K562 (cell line): ENCODE data around the gene CUTA. TPM values are rescaled to one million over a fixed set of nuclear protein-coding genes. Genes with fewer than 3 reads are reported as not detected.

Experiments
- KDM2B ChIP-seq: fragments of 250-450 bp; sonication (Bioruptor Pico); IDR thresholded peaks from 2 replicates; pipeline ENCODE4 v1.8.0; 2021; ENCODE audit warnings: mild to moderate bottlenecking, moderate library complexity
- MECOM ChIP-seq: fragments of 250-450 bp; sonication (Bioruptor Pico); IDR thresholded peaks from 2 replicates; pipeline ENCODE4 v1.8.0; 2022; ENCODE audit warnings: inconsistent platforms
- NBN ChIP-seq: fragments of 450-650 bp; IDR thresholded peaks from 2 replicates; pipeline ENCODE4 v1.6.1; 2016; ENCODE audit warnings: low read depth, mild to moderate bottlenecking
- NR4A1 ChIP-seq, 2 experiments: fragments of 250-450 bp in 1 of 2; fragments of 450-650 bp in 1 of 2; sonication (Bioruptor Pico) in 1 of 2; IDR thresholded peaks; 2 replicates each; pipeline versions ENCODE4 v1.4.0 to v1.6.1; 2016 to 2020; ENCODE audit warnings: mild to moderate bottlenecking in 2 of 2, missing compliant biosample characterization in 1 of 2, missing genetic modification characterization in 1 of 2, moderate library complexity in 1 of 2
- RBM17 ChIP-seq: fragments of 200-400 bp; formaldehyde crosslinking; IDR thresholded peaks from 2 replicates; pipeline ENCODE4 v1.6.1; 2017; ENCODE audit warnings: low read depth, mild to moderate bottlenecking, low read length, borderline replicate concordance
- RUNX1 ChIP-seq: sonication (generic); IDR thresholded peaks from 2 replicates; pipeline ENCODE4 v1.6.1; 2016; ENCODE audit warnings: antibody characterized with exemption, low read depth
- ZC3H11A ChIP-seq: IDR thresholded peaks from 2 replicates; pipeline ENCODE4 v1.6.1; 2012; ENCODE audit warnings: low read depth, low read length, improper control_type of control experiment
- polyA plus RNA-seq, 8 experiments: library from polyadenylated mRNA; depleted of rRNA in 4 of 8; stranded (reverse) in 5 of 8; unstranded in 3 of 8; fragments of >200 nt; fragmentation: Nextera tagmentation in 2 of 8; fragmentation: Illumina TruSeq in 1 of 8; extraction: Ambion mirVana in 2 of 8; extraction: Trizol in 1 of 8; gene quantifications; 2 replicates each; pipeline versions ENCODE4 v1.2.1 to v1.2.3, GENCODE V29; 2011 to 2014; ENCODE audit warnings: inconsistent platforms in 1 of 8, missing spikeins in 1 of 8
- total RNA-seq, 7 experiments: library from RNA; depleted of rRNA in 6 of 7; stranded (reverse); fragments of >200 nt in 6 of 7; fragmentation: Illumina TruSeq in 2 of 7; extraction: Trizol in 2 of 7; gene quantifications; 2 replicates each; pipeline versions ENCODE4 v1.2.1 to v1.2.3, GENCODE V29; 2011 to 2021; ENCODE audit warnings: low replicate concordance in 1 of 7
- TF ChIP-seq, protein P1 (sequence below), 3 experiments: fragments of 200-800 bp in 1 of 3; fragments of 250-450 bp in 1 of 3; fragments of 450-650 bp in 1 of 3; sonication (Bioruptor Pico) in 1 of 3; sonication (Bioruptor generic) in 1 of 3; formaldehyde crosslinking in 1 of 3; IDR thresholded peaks; 2 replicates each; pipeline versions ENCODE4 v1.6.1 to v1.8.0; 2016 to 2022; ENCODE audit warnings: mild to moderate bottlenecking in 2 of 3, missing genetic modification characterization in 2 of 3, missing compliant biosample characterization in 1 of 3, moderate library complexity in 1 of 3
- TF ChIP-seq, protein P2 (sequence below): fragments of 450-650 bp; IDR thresholded peaks from 2 replicates; pipeline ENCODE4 v1.7.1; 2018; ENCODE audit warnings: mild to moderate bottlenecking, low read depth; ENCODE audit not compliant: partially characterized antibody
- TF ChIP-seq, protein P3 (sequence below), 2 experiments: fragments of 150-350 bp in 1 of 2; IDR thresholded peaks; 2 replicates each; pipeline ENCODE4 v1.6.1; 2012 to 2016; ENCODE audit warnings: low read depth in 2 of 2, low read length in 2 of 2, mild to moderate bottlenecking in 1 of 2, moderate library complexity in 1 of 2
- TF ChIP-seq, protein P4 (sequence below): fragments of 450-650 bp; formaldehyde crosslinking; IDR thresholded peaks from 2 replicates; pipeline ENCODE4 v1.4.0; 2020; ENCODE audit warnings: mild to moderate bottlenecking, moderate library complexity

The CUTA gene
- total and polyA plus RNA-seq, 9 of the 15 experiments (the other 6 are each of a cell fraction or from before 2014, with no cell fraction given), result 166 to 682 (median 310) TPM

DNA sequence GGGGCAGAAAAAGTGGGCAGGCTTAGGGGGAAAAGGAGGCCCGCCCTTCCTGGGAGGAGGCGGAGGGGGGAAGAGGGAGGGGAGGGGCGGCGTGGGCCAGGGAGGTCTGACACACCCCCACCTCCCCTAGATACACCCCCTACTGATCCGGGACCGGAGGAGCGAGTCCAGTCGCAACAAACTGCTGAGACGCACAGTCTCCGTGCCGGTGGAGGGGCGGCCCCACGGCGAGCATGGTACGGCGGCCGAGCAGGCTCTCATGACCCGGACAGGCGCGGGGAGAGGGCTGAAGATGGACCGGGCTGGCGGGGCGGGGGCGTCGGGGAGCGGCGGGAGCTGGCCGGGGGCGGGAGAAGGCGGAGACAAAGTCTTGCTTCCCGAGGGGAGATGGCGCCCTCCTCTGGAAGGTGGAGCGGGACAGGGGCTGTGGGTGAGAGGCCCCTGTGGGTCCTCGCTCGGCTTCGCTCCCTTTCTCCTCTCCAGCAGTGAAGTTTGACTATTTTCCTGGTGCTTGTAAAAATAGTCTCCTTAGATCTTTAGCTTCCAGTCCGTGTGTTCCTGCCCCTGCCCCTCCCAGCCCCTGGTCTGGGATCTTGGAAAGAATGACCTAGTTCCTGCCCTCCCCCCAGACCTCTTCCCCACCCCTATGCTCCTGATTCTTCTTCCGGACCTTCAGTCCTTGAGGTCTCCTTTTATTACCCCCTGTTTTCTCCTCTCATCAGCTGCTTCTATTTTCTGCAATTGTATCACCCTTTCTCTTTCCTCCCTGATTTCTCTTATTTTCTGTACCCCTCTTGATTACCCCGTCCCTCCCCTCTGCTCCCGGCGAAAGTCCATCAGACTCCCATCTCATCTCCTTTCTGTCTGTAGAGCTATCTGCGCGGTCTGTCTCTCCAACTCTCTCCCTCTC lies 8.0 kb upstream of the CUTA start (continued):
- no peak for TF ChIP-seq ZC3H11A
- TF ChIP-seq, protein P1, sequence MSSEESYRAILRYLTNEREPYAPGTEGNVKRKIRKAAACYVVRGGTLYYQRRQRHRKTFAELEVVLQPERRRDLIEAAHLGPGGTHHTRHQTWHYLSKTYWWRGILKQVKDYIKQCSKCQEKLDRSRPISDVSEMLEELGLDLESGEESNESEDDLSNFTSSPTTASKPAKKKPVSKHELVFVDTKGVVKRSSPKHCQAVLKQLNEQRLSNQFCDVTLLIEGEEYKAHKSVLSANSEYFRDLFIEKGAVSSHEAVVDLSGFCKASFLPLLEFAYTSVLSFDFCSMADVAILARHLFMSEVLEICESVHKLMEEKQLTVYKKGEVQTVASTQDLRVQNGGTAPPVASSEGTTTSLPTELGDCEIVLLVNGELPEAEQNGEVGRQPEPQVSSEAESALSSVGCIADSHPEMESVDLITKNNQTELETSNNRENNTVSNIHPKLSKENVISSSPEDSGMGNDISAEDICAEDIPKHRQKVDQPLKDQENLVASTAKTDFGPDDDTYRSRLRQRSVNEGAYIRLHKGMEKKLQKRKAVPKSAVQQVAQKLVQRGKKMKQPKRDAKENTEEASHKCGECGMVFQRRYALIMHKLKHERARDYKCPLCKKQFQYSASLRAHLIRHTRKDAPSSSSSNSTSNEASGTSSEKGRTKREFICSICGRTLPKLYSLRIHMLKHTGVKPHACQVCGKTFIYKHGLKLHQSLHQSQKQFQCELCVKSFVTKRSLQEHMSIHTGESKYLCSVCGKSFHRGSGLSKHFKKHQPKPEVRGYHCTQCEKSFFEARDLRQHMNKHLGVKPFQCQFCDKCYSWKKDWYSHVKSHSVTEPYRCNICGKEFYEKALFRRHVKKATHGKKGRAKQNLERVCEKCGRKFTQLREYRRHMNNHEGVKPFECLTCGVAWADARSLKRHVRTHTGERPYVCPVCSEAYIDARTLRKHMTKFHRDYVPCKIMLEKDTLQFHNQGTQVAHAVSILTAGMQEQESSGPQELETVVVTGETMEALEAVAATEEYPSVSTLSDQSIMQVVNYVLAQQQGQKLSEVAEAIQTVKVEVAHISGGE (CRISPR knock-in tag; IDR thresholded peaks at IDR 0.05), result peak in 1 of 3 experiments; percentile 83; a peak in 2 of 6 replicates
- TF ChIP-seq, protein P2, sequence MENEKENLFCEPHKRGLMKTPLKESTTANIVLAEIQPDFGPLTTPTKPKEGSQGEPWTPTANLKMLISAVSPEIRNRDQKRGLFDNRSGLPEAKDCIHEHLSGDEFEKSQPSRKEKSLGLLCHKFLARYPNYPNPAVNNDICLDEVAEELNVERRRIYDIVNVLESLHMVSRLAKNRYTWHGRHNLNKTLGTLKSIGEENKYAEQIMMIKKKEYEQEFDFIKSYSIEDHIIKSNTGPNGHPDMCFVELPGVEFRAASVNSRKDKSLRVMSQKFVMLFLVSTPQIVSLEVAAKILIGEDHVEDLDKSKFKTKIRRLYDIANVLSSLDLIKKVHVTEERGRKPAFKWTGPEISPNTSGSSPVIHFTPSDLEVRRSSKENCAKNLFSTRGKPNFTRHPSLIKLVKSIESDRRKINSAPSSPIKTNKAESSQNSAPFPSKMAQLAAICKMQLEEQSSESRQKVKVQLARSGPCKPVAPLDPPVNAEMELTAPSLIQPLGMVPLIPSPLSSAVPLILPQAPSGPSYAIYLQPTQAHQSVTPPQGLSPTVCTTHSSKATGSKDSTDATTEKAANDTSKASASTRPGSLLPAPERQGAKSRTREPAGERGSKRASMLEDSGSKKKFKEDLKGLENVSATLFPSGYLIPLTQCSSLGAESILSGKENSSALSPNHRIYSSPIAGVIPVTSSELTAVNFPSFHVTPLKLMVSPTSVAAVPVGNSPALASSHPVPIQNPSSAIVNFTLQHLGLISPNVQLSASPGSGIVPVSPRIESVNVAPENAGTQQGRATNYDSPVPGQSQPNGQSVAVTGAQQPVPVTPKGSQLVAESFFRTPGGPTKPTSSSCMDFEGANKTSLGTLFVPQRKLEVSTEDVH, result no peak
- TF ChIP-seq RBM17, result no peak
- TF ChIP-seq, protein P3, sequence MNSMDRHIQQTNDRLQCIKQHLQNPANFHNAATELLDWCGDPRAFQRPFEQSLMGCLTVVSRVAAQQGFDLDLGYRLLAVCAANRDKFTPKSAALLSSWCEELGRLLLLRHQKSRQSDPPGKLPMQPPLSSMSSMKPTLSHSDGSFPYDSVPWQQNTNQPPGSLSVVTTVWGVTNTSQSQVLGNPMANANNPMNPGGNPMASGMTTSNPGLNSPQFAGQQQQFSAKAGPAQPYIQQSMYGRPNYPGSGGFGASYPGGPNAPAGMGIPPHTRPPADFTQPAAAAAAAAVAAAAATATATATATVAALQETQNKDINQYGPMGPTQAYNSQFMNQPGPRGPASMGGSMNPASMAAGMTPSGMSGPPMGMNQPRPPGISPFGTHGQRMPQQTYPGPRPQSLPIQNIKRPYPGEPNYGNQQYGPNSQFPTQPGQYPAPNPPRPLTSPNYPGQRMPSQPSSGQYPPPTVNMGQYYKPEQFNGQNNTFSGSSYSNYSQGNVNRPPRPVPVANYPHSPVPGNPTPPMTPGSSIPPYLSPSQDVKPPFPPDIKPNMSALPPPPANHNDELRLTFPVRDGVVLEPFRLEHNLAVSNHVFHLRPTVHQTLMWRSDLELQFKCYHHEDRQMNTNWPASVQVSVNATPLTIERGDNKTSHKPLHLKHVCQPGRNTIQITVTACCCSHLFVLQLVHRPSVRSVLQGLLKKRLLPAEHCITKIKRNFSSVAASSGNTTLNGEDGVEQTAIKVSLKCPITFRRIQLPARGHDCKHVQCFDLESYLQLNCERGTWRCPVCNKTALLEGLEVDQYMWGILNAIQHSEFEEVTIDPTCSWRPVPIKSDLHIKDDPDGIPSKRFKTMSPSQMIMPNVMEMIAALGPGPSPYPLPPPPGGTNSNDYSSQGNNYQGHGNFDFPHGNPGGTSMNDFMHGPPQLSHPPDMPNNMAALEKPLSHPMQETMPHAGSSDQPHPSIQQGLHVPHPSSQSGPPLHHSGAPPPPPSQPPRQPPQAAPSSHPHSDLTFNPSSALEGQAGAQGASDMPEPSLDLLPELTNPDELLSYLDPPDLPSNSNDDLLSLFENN (IDR thresholded peaks at IDR 0.05; ENCODE audit: low read depth in 2 of 2, low read length in 2 of 2), result 0 out of 4 replicates have a peak, but pooled peaks of 1 of the 2 experiments have one; percentile 17
- TF ChIP-seq, protein P4, sequence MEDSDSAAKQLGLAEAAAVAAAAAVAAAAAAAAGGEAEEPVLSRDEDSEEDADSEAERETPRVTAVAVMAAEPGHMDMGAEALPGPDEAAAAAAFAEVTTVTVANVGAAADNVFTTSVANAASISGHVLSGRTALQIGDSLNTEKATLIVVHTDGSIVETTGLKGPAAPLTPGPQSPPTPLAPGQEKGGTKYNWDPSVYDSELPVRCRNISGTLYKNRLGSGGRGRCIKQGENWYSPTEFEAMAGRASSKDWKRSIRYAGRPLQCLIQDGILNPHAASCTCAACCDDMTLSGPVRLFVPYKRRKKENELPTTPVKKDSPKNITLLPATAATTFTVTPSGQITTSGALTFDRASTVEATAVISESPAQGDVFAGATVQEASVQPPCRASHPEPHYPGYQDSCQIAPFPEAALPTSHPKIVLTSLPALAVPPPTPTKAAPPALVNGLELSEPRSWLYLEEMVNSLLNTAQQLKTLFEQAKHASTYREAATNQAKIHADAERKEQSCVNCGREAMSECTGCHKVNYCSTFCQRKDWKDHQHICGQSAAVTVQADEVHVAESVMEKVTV (CRISPR knock-in tag), result peak; percentile 55
- no peak; the same call in 1 of the 2 replicates for TF ChIP-seq NBN
- no peak for TF ChIP-seq KDM2B (CRISPR knock-in tag)
- TF ChIP-seq MECOM, result no peak
- no peak for TF ChIP-seq RUNX1
- no peak for TF ChIP-seq NR4A1 (CRISPR knock-in tag; IDR thresholded peaks at IDR 0.05)
- no peak for TF ChIP-seq NR4A1 (tag; IDR thresholded peaks at IDR 0.05)
